CD4-positive, alpha-beta T cell treated with Interleukin-4 for 1 hour (primary cell): ENCODE measurements around the gene PTPMT1.
"Not testable (repeated sequence)": the region's sequence is repeated elsewhere in the genome, so short reads cannot be mapped to it uniquely, and the experiment has no call there.

ENCODE experiments used
- DNase-seq, 2 donors: peaks; one replicate each; pipeline ENCODE4 v3.0.0-alpha.2; 2020 to 2022

The PTPMT1 gene

GRCh38 chr11:47565340-47566148, at the start of gene PTPMT1:
Gene PTPMT1, plus strand, starts transcription at chr11:47565599. Its CDS starts 24 bp downstream, at chr11:47565623.
- DNase-seq, result peak; percentile 49 to 63

- no peak for DNase-seq
Measured at GRCh38 chr11:47516155-47516554, 49.2 kb upstream of the PTPMT1 start.

GRCh38 chr11:47516984-47517853, 48.2 kb upstream of the PTPMT1 start:
- DNase-seq, result no peak

GRCh38 chr11:47518212-47518964, 47.0 kb upstream of the PTPMT1 start:
- DNase-seq, result no peak

GRCh38 chr11:47523490-47524225, 41.7 kb upstream of the PTPMT1 start:
- peak; percentile 55 to 60 for DNase-seq

- DNase-seq, result peak; percentile 35 to 54
Measured at GRCh38 chr11:47524291-47524874, 41.0 kb upstream of the PTPMT1 start.

GRCh38 chr11:47526032-47526431, 39.4 kb upstream of the PTPMT1 start:
- DNase-seq, result not testable (repeated sequence)

- DNase-seq, result no peak
Measured at GRCh38 chr11:47527186-47527585, 38.2 kb upstream of the PTPMT1 start.

GRCh38 chr11:47529951-47530350, 35.4 kb upstream of the PTPMT1 start:
- no peak for DNase-seq

GRCh38 chr11:47530721-47531120, 34.7 kb upstream of the PTPMT1 start:
- DNase-seq, result not testable (repeated sequence)

GRCh38 chr11:47531666-47532065, 33.7 kb upstream of the PTPMT1 start:
- no peak for DNase-seq

- no peak for DNase-seq
Measured at GRCh38 chr11:47532597-47533213, 32.7 kb upstream of the PTPMT1 start.

GRCh38 chr11:47533690-47534151, 31.7 kb upstream of the PTPMT1 start:
- DNase-seq, result no peak

GRCh38 chr11:47534704-47535251, 30.6 kb upstream of the PTPMT1 start:
- no peak for DNase-seq

- DNase-seq, result no peak
Measured at GRCh38 chr11:47536915-47537314, 28.5 kb upstream of the PTPMT1 start.

- DNase-seq, result no peak
Measured at GRCh38 chr11:47538741-47539565, 26.4 kb upstream of the PTPMT1 start.

GRCh38 chr11:47539681-47540039, 25.7 kb upstream of the PTPMT1 start:
- DNase-seq, result no peak

- DNase-seq, result no peak
Measured at GRCh38 chr11:47541070-47541469, 24.3 kb upstream of the PTPMT1 start.

GRCh38 chr11:47545298-47545697, 20.1 kb upstream of the PTPMT1 start:
- DNase-seq, result no peak

- DNase-seq, result not testable (repeated sequence)
Measured at GRCh38 chr11:47546274-47546673, 19.1 kb upstream of the PTPMT1 start.
